AG04450 (cell line): ENCODE data around the gene PDE6H. TPM values are rescaled to one million over a fixed set of nuclear protein-coding genes. Genes with fewer than 3 reads are reported as not detected.

Source experiments
- CTCF ChIA-PET: fragments of 300-600, 350-600 bp; formaldehyde crosslinking; extraction: SDS; loops from one replicate; lab custom pipeline; 2022; ENCODE audit warnings: antibody characterized with exemption, inconsistent platforms; lab: Charles Lee
- POLR2A ChIA-PET: fragments of 350-600 bp; formaldehyde crosslinking; extraction: SDS; loops from one replicate; lab custom pipeline; 2021; ENCODE audit warnings: antibody characterized with exemption, inconsistent platforms; lab: Yijun Ruan, JAX
- DNase-seq: peaks from one replicate; pipeline ENCODE4 v3.0.0-alpha.2; 2011; ENCODE audit warnings: low read depth, low spot score
- H3K27ac ChIP-seq: one replicate; pipeline ENCODE4 v1.5.1; 2012; ENCODE audit warnings: low read depth, low read length, control low read depth
- H3K27me3 ChIP-seq: one replicate; pipeline ENCODE4 v1.6.0; 2012; ENCODE audit warnings: low read length; ENCODE audit not compliant: control insufficient read depth, insufficient read depth
- H3K4me3 ChIP-seq: 2 replicates; pipeline ENCODE4 v1.5.1; 2011; ENCODE audit warnings: mild to moderate bottlenecking, low read depth, low read length, control low read depth
- H3K9me3 ChIP-seq: 2 replicates; pipeline ENCODE4 v1.5.1; 2012; ENCODE audit warnings: low read length; ENCODE audit not compliant: control insufficient read depth, insufficient read depth
- CTCF ChIP-seq: IDR thresholded peaks from 2 replicates; pipeline ENCODE4 v1.5.1; 2011; ENCODE audit warnings: low read depth, low read length, control low read depth, inconsistent platforms
- polyA minus RNA-seq: library from RNA; depleted of rRNA, polyadenylated mRNA; stranded (reverse); fragments of >200 nt; gene quantifications from 2 replicates; pipeline ENCODE4 v1.2.3, GENCODE V29; 2011; rRNA and poly(A)+ RNA removed
- polyA plus RNA-seq: library from polyadenylated mRNA; depleted of rRNA; stranded (reverse); fragments of >200 nt; gene quantifications from 2 replicates; pipeline ENCODE4 v1.2.3, GENCODE V29; 2011; rRNA removed

Gene PDE6H
- polyA plus RNA-seq (not detected in 2 replicates), polyA minus RNA-seq (not detected in 2 replicates)

DNA sequence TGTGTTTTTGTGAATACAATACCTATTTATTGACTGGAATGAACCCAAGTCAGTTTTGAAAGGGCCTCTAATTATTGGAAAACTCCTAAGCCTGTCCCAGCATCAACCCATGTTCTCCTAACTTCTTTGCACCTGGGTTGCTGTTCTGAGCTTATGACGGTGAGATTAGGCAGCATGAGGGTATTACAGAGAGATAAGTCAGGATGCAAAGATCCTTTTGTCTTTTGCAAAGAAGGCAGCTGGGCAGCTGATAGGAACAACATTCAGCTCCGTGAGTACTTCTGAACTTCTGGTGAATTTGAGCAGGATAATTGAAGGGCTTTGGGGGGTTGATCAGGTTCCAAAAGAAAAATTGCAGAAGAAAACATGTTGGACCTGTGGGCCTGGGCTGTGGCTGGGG lies at the start of gene PDE6H:
Gene PDE6H, plus strand, starts transcription at position 227 of the 400 bp plus-strand sequence. CDS start 4,971 bp downstream, outside the sequence.
- POLR2A ChIA-PET, result no interaction called here
- CTCF ChIA-PET, result no interaction called here
- no peak for TF ChIP-seq CTCF

GRCh38 chr12:14923944-14924343 lies 48.9 kb upstream of the PDE6H start:
- H3K27ac ChIP-seq, result no peak overlapping the region

More for the DNA sequence above, at the start of gene PDE6H:
- DNase-seq, result no peak
- no peaks in the 10 kb centered on the region for H3K9me3 ChIP-seq
- no peaks in the 10 kb centered on the region for H3K27me3 ChIP-seq
- H3K27ac ChIP-seq, result no peak within 1 kb of the TSS
- no peak within 1 kb of the TSS for H3K4me3 ChIP-seq

GRCh38 chr12:14924541-14924940 lies 48.3 kb upstream of the PDE6H start:
- TF ChIP-seq CTCF, result no peak
- no peak overlapping the region for H3K27ac ChIP-seq
- H3K9me3 ChIP-seq, result no peaks in the 10 kb centered on the region
- CTCF ChIA-PET, result no interaction called here
- no peak overlapping the region for H3K4me3 ChIP-seq
- POLR2A ChIA-PET, result no interaction called here
- H3K27me3 ChIP-seq, result no peaks in the 10 kb centered on the region
- no peak for DNase-seq

More at GRCh38 chr12:14923944-14924343, 48.9 kb upstream of the PDE6H start:
- DNase-seq, result no peak
- H3K9me3 ChIP-seq, result no peaks in the 10 kb centered on the region
- ChIA-PET POLR2A (no interaction called here), CTCF (no interaction called here)
- TF ChIP-seq CTCF, result no peak
- H3K27me3 ChIP-seq, result no peaks in the 10 kb centered on the region
- no peak overlapping the region for H3K4me3 ChIP-seq

GRCh38 chr12:14927267-14927666 lies 45.6 kb upstream of the PDE6H start:
- no peak for DNase-seq
- TF ChIP-seq CTCF, result no peak
- CTCF ChIA-PET, result no interaction called here
- H3K9me3 ChIP-seq, result no peaks in the 10 kb centered on the region
- POLR2A ChIA-PET, result no interaction called here
- no peak overlapping the region for H3K27ac ChIP-seq
- no peak overlapping the region for H3K4me3 ChIP-seq
- no peaks in the 10 kb centered on the region for H3K27me3 ChIP-seq

GRCh38 chr12:14928931-14929330 lies 43.9 kb upstream of the PDE6H start:
- ChIA-PET CTCF (interaction anchor here (0.7 kb wide), 1 partner anchor 38 kb away, joined by 4 read pairs; no protein-coding TSS in a partner anchor), POLR2A (no interaction called here)
- no peak for TF ChIP-seq CTCF
- no peaks in the 10 kb centered on the region for H3K9me3 ChIP-seq
- no peak for DNase-seq
- H3K27me3 ChIP-seq, result no peaks in the 10 kb centered on the region
- H3K4me3 ChIP-seq, result no peak overlapping the region
- no peak overlapping the region for H3K27ac ChIP-seq
